Small intestine (tissue), 7 donors: ENCODE data around the gene PCBP3. TPM values are rescaled to one million over a fixed set of nuclear protein-coding genes. Genes with fewer than 3 reads are reported as not detected.

Experiments used
- DNase-seq, 2 donors: peaks; one replicate each; pipeline versions ENCODE4 v3.0.0 to v3.0.0-alpha.2; 2013
- FAIRE-seq: peaks from 2 replicates; lab custom pipeline; 2012; peaks lifted over from hg19 to GRCh38; lab: Jason Lieb, UNC
- H3K27ac ChIP-seq, 3 donors: one replicate each; pipeline ENCODE4 v1.5.1; 2013; ENCODE audit warnings: low read length in 2 of 3, mild to moderate bottlenecking in 2 of 3, control low read depth in 1 of 3, inconsistent platforms in 1 of 3, low read depth in 1 of 3, moderate library complexity in 1 of 3
- H3K27me3 ChIP-seq, 3 donors: one replicate each; pipeline ENCODE4 v1.6.1; 2013; ENCODE audit warnings: low read length in 3 of 3, inconsistent platforms in 1 of 3; ENCODE audit not compliant: control insufficient read depth in 3 of 3, insufficient read depth in 3 of 3
- H3K36me3 ChIP-seq, 3 donors: one replicate each; pipeline ENCODE4 v1.6.1; 2013; ENCODE audit warnings: low read length in 3 of 3, inconsistent platforms in 1 of 3, low read depth in 1 of 3, mild to moderate bottlenecking in 1 of 3, moderate library complexity in 1 of 3; ENCODE audit not compliant: control insufficient read depth in 3 of 3, insufficient read depth in 2 of 3
- H3K4me1 ChIP-seq, 3 donors: one replicate each; pipeline ENCODE4 v1.6.1; 2013; ENCODE audit warnings: low read length in 2 of 3, inconsistent platforms in 1 of 3, low read depth in 1 of 3, mild to moderate bottlenecking in 1 of 3, moderate library complexity in 1 of 3; ENCODE audit not compliant: control insufficient read depth in 3 of 3, insufficient read depth in 2 of 3
- H3K4me3 ChIP-seq, 3 donors: one replicate each; pipeline ENCODE4 v1.5.1; 2013; ENCODE audit warnings: low read length in 3 of 3, control low read depth in 1 of 3, inconsistent platforms in 1 of 3, low read depth in 1 of 3, mild to moderate bottlenecking in 1 of 3, moderate library complexity in 1 of 3
- H3K9me3 ChIP-seq, 2 donors: one replicate each; pipeline ENCODE4 v1.6.1; 2013; ENCODE audit warnings: low read depth in 1 of 2, low read length in 1 of 2; ENCODE audit not compliant: control insufficient read depth in 2 of 2, insufficient read depth in 1 of 2
- WGBS, 3 donors: extraction: QIAGEN DNeasy Blood & Tissue Kit; methylation state at CpG; one replicate each; pipeline ENCODE4 v1.1.7; 2013; 5-methylcytosine and 5-hydroxymethylcytosine counted together
- polyA plus RNA-seq, 4 donors: library from polyadenylated mRNA; stranded (reverse) in 3 of 4; unstranded in 1 of 4; fragments of 200-250 nt in 3 of 4; fragments of 120-200 nt in 1 of 4; gene quantifications; one replicate each; pipeline versions ENCODE4 v1.2.1 to v1.2.3, GENCODE V29; 2013
- donor health status: healthy with polysubstance abuse.
- donor health status: control.
- donor health status: control.
- donor health status: Bipolar disorder and iron deficiency.
- donor health status: healthy.

Gene PCBP3
- polyA plus RNA-seq, 4 donors = 0.81 to 8.2 (median 1.0) TPM; not detected in 1

DNA sequence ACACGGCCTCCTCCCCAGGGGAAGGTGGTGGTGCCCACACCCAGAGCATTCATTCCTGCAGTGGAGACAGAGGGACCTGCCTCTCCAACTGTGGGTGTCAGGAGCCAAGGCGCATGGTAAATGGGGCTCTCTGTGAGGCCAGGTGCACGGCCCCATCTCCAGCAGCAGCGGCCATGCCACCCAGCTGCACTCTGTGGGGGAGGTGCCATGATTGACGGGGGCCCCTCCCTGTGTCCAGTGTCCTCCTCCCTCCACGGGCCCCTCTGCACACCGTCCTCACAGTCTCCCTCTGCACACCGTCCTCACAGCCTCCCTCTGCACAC lies 254.5 kb downstream of the PCBP3 start:
- WGBS, 3 donors = 43 to 75% (median 66%) methylated on average over 7 to 8 of the region's 8 CpGs
- no peak for DNase-seq
- H3K9me3 ChIP-seq = no peaks in the 10 kb centered on the region

DNA sequence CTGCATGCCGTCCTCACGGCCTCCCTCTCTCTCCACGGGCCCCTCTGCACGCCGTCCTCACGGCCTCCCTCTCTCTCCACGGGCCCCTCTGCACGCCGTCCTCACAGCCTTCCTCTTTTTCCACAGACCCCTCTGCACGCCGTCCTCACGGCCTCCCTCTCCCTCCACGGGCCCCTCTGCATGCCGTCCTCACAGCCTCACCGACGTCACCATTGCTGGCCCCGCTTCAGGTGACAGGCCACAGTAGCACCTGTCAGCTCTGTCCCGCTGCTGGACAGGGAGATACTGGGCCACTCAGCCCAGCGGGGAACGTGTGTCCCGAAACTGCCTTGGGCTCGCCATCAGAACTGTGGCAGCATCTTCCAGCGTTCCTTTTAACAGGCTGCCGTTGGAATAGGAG lies 255.3 kb downstream of the PCBP3 start:
- WGBS, 3 donors = 76 to 84% (median 80%) methylated on average over 24 of the region's 24 CpGs
- Histone ChIP-seq H3K4me3 (no peak overlapping the region), H3K27me3 (no peaks in the 10 kb centered on the region), H3K36me3 (no peaks in the 10 kb centered on the region), H3K27ac (no peak overlapping the region), H3K4me1 (no peaks in the 10 kb centered on the region), H3K9me3 (no peaks in the 10 kb centered on the region)
- FAIRE-seq (no peak), DNase-seq (no peak)

More for the DNA sequence above, 254.5 kb downstream of the PCBP3 start:
- no peaks in the 10 kb centered on the region for H3K36me3 ChIP-seq
- H3K4me3 ChIP-seq = no peak overlapping the region
- H3K4me1 ChIP-seq = no peaks in the 10 kb centered on the region
- no peaks in the 10 kb centered on the region for H3K27me3 ChIP-seq
- FAIRE-seq = no peak
- H3K27ac ChIP-seq = no peak overlapping the region

DNA sequence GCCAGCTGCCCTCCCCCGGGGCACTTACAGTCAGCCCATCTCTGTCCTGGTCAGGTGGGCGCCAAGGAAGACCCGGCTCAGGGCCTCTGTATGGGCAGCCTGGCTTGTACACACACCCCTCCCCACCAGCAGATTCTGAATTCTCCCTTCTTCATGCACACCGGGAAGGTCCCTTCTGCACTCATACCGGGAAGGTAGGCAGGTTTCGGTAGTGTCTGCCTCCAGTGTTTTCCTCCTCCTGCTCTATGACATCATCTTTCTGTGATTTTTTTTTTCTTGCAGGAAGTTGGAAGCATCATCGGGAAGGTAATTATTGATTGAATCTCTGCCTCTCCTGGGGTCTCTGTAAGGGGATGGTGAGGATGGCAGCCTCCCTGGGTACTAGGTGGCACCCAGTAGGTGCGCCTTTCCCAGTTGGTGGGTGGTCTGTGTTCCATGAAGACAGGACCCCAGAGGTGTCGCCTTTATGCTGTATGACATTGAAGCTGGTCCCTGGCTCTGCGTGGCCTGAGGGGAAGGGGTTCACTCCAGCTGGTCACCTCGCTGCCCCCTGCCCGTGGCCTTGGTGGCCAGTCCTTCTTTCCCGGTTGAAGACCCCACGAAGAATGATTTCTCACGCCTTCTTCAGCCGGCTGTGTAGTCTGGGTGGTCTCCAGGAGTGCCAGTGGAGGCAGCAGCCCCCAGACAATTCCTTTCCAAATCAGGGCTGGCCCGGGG lies 255.9 kb downstream of the PCBP3 start:
- Histone ChIP-seq H3K9me3 (no peaks in the 10 kb centered on the region), H3K27ac (no peak overlapping the region), H3K4me3 (no peak overlapping the region), H3K27me3 (no peaks in the 10 kb centered on the region), H3K36me3 (no peaks in the 10 kb centered on the region), H3K4me1 (no peaks in the 10 kb centered on the region)
- no peak for FAIRE-seq
- 70 to 83% (median 76%) methylated on average over 17 of the region's 17 CpGs for WGBS, 3 donors
- no peak for DNase-seq

DNA sequence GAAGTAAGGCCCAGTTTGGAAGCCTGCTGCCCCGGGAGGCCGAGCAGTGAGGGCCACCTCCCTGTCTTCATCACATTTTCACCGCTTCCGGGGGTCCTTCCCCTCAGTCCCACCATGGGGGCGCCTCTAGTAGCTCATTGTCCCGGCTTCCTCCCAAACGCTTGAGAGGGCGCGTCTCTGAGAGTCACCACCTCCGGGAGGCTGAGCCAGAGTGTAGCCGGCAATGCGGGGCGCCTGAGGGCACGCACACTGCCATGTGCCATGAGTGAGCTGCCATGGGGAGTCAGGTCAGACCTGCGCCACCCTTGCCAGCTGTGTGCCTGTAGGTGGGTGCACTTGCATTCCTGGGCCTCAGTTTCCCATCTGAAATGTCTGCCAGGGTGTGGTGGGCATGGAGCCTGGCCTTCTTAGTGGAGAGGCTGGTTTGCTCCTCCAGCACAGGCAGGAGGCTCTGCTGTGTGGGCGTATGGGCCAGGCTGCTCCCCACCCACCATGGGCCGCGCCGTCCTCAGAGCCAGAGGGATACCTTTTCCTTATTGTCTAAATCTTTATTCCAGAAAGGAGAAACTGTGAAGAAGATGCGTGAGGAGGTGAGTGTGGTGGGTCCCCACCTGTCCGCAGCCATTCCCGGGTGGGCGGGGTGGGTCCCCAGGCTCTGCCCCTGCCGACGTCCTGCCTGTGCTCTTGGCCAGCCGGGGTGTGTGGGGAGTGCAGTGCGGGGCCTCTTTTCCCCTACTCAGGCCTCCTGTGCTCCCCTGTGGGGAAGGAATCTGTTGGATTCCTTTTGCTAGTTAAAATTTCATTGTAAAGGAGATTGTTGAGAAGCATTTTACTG lies 256.7 kb downstream of the PCBP3 start:
- H3K4me3 ChIP-seq = no peak overlapping the region
- FAIRE-seq (no peak), DNase-seq (no peak)
- no peaks in the 10 kb centered on the region for H3K36me3 ChIP-seq
- WGBS, 3 donors = 84 to 90% (median 85%) methylated on average over 25 to 27 of the region's 27 CpGs
- no peaks in the 10 kb centered on the region for H3K4me1 ChIP-seq
- no peak overlapping the region for H3K27ac ChIP-seq
- H3K27me3 ChIP-seq = no peaks in the 10 kb centered on the region
- no peaks in the 10 kb centered on the region for H3K9me3 ChIP-seq

DNA sequence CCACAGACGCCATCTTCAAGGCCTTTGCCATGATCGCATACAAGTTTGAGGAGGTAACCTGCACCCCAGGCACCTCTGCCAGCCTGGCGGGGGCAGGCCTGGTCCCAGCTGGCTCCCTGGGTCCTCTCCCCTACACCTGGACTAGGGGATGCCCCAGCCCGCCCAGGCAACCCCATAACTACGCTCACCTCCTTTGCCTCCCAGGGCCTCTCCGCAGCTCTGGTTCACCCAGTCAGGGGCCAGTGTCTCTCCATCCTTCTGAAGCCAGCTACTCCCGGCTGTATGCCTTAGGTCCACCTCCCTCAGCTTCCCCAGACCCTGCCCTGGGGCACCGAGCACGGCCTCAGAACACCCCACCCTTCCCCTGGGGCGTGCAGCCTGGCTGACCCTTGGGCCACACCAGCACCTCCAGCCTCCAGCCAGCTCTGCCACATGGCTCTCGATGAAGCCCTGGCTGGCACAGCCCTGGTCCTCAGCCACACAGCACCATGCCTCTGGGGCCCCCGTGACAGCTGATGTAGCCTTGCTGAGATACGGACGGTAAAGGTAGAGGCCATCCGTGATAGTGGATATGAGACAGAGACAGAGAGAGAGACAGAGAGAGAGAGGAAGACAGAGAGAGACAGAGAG lies 257.7 kb downstream of the PCBP3 start:
- FAIRE-seq = no peak
- Histone ChIP-seq H3K4me3 (no peak overlapping the region), H3K4me1 (no peaks in the 10 kb centered on the region), H3K36me3 (no peaks in the 10 kb centered on the region), H3K27ac (no peak overlapping the region), H3K27me3 (no peaks in the 10 kb centered on the region), H3K9me3 (no peaks in the 10 kb centered on the region)
- DNase-seq = no peak
- WGBS, 3 donors = 81 to 89% (median 87%) methylated on average over 15 of the region's 15 CpGs

DNA sequence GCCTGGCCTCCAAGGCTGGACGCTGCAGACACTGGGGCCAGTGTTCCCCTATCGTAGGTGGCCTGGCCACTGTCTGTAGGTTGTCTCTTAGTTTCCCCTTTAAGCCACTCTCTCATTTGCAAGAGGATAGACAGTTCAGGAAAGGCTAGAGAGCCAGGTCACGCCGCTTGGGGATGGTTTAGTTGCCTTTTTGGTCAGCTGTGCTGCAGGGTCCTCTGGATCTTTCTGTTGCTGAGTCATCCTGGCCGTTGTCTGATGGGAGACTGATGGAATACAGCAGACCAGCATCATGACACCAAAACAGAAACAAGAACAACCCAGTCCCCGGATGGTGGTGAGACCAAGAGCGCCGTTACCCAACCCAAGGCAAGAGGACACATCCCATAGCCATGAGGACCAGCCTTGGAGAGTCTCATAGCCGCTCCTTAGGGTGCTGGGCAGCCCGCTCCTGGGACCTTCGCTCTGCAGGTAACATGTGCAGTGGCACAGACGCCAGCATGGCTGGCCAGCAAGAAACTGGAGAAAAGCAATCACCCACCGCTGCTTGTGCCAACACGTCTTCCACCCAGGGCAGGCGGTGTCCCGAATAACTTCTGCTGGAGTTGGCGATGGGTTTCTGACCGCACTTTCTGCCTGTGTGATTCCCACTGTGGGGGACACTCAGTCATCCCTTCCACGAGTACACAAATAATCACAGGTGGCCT lies 258.9 kb downstream of the PCBP3 start:
- Histone ChIP-seq H3K27me3 (no peaks in the 10 kb centered on the region), H3K36me3 (no peaks in the 10 kb centered on the region), H3K4me1 (no peaks in the 10 kb centered on the region), H3K27ac (no peak overlapping the region), H3K4me3 (no peak overlapping the region), H3K9me3 (no peaks in the 10 kb centered on the region)
- WGBS, 3 donors = 83 to 90% (median 84%) methylated on average over 19 of the region's 19 CpGs
- DNase-seq (no peak), FAIRE-seq (no peak)

DNA sequence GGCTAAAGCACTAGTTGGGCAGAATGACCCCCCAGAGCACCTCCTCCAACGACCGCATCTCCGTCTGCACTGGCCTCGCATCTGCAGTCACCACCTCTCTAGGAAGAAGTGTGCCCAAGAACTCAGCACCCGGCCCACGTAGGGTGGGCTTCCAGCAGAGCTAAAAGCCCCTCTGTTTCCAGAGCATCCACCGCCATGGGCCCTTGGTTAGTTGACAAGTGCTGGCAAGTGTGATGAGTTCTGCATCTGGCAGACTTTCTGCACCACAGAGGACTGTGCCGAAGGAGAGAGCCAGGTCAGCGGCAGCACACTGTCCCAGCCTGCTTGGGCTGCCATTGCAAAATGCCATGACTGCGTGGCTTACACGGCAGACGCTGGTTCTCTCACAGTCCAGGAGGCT lies 261.7 kb downstream of the PCBP3 start:
- 94 to 96% (median 95%) methylated on average over 12 of the region's 12 CpGs for WGBS, 3 donors
- Histone ChIP-seq H3K9me3 (no peaks in the 10 kb centered on the region), H3K4me3 (no peak overlapping the region), H3K36me3 (no peaks in the 10 kb centered on the region), H3K27ac (no peak overlapping the region), H3K27me3 (no peaks in the 10 kb centered on the region), H3K4me1 (no peaks in the 10 kb centered on the region)
- FAIRE-seq (no peak), DNase-seq (no peak)

DNA sequence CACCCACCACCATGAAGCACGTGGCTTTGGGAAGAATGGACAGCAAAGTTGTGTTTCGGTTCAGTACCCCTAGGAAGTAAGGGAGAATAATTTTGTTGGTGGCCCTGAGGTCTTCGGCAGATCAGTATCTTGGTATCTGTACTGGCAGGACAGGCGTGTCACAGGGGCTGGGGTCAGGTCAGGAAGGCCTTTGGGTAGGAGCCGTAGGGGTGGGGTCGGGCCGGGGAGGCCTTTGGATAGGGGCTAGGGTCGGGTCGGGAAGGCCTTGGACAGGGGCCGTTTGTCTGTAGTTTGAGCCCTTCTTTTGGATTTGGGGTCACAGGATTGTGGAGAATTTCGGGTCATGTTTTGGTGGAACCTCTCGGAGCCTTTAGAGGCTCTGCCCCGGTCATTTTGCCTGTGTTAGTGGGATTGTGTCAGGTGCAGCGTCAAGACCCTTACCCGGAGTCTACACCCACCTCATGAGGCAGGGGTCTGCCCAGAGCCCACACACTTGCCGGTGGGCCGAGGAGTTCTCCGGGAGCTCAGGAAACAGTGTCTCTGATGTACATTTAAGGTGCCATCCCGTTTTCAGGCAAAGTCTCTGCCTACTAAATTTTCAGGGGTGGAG lies 262.8 kb downstream of the PCBP3 start:
- Histone ChIP-seq H3K4me3 (no peak overlapping the region), H3K9me3 (no peaks in the 10 kb centered on the region)
- FAIRE-seq = no peak

More for the DNA sequence above, 262.8 kb downstream of the PCBP3 start:
- DNase-seq = no peak
- no peaks in the 10 kb centered on the region for H3K36me3 ChIP-seq
- no peak overlapping the region for H3K27ac ChIP-seq
- WGBS, 3 donors = 79 to 89% (median 84%) methylated on average over 19 of the region's 19 CpGs
- no peaks in the 10 kb centered on the region for H3K4me1 ChIP-seq
- no peaks in the 10 kb centered on the region for H3K27me3 ChIP-seq
